Measurements from ENCODE around the gene JADE3. TPM values are rescaled to one million over a fixed set of nuclear protein-coding genes. Genes with fewer than 3 reads are reported as not detected.

The JADE3 gene
- total and polyA plus RNA-seq, 8 donors = 2.7 to 11.9 (median 9.1) TPM

DNA sequence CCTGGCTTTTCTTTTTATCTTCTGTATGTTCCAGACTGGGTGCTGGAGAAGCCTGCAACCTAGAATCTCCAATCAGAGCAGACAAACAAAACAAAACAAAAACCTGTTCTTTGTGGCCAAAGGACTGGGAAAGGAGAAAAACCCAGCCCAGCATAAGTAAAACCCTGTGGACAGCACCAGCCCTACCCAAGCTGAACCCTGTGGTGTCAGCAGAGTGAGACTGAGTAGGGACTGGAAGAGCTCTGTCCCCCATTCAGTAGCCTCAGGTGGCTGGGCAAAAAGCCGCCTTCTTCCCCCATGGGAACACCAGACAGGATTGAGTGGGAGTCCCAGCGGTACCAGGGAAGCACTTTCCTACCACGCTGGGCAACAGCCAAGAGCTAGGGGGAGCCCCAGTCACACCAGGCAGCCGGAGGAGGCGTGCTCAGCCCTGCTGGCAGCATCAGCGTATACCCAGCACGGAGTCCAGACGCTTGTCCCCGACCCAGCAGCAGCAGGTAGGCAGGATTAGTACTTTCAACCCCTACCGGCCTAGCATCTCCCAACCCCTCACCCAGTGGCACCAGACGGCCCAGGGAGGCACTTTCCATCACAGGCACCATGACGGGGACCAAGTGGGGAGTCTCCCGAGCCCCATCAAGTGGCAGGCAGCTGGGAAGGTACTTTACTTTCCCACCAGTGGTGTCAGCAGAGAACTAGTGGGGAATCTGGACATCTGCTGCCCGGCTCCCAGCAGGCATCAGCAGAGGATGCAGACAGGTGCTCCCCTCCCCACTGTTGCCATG, 8.6 kb upstream of the JADE3 start:
- 0 to 6% methylated on average over 14 of the region's 14 CpGs for WGBS, 2 donors
- peaks cover 0 to 7% (median 0%) of the 10 kb centered on the region in 4 donors for H3K27me3 ChIP-seq
- ATAC-seq (peak; percentile 98 to 99 (median 99)), FAIRE-seq (no peak), DNase-seq (peak; percentile 79 to 93 (median 84))
- no peaks in the 10 kb centered on the region for H3K36me3 ChIP-seq
- no peaks in the 10 kb centered on the region for H3K9me3 ChIP-seq
- no peaks in the 10 kb centered on the region for H3K4me1 ChIP-seq
- intact Hi-C loops (cut with DNase I) = no loop called here
- peak overlapping the region in 3 of 4 donors; percentile 12 to 40 (median 21) for H3K4me3 ChIP-seq
- TF ChIP-seq, protein P1, sequence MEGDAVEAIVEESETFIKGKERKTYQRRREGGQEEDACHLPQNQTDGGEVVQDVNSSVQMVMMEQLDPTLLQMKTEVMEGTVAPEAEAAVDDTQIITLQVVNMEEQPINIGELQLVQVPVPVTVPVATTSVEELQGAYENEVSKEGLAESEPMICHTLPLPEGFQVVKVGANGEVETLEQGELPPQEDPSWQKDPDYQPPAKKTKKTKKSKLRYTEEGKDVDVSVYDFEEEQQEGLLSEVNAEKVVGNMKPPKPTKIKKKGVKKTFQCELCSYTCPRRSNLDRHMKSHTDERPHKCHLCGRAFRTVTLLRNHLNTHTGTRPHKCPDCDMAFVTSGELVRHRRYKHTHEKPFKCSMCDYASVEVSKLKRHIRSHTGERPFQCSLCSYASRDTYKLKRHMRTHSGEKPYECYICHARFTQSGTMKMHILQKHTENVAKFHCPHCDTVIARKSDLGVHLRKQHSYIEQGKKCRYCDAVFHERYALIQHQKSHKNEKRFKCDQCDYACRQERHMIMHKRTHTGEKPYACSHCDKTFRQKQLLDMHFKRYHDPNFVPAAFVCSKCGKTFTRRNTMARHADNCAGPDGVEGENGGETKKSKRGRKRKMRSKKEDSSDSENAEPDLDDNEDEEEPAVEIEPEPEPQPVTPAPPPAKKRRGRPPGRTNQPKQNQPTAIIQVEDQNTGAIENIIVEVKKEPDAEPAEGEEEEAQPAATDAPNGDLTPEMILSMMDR (IDR thresholded peaks at IDR 0.05) = peak; percentile 16 to 47 (median 30)
- H3K27ac ChIP-seq = peak overlapping the region in 3 of 4 donors; percentile 33 to 49 (median 45)

DNA sequence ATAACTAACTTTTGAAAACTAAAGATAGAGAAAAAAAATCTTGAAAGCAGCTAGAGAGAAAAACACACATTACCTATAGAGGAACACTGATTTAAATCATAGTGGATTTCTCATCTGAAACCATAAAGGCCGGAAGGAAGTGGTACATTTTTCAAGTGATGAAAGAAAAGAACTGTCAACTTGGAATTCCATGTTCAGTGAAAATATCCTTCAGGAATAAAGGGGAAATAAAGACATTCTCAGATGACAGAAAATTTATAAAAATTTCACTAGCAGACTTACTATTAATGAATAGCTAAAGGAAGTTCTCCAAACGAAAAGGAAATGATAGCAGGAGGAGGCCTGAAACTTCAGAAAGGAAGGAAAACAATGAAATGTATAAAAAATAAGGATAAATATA, 7.6 kb upstream of the JADE3 start:
- no peak for DNase-seq
- intact Hi-C loops (cut with DNase I) = no loop called here
- 60 to 74% methylated on average over 2 of the region's 2 CpGs for WGBS, 2 donors

DNA sequence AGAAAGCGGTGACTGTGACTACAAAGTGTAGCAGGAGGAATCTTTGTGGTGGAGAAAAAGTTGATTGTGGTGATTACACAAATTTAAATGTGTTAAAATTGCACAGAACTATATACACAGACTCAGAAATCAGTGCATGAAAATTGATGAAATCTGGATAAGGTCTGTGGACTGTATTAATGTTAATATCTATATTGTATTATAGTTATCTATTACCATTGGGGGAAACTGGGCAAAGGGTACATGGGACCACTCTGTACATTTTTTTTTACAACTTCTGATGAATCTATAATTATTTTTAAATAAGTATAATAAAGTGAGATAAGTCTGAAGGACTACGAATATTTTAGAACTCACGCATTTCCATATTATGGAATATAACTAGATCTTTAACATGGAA, 1.8 kb upstream of the JADE3 start:
- H3K4me1 ChIP-seq = peaks cover 0 to 4% (median 0%) of the 10 kb centered on the region in 3 donors
- H3K4me3 ChIP-seq = no peak overlapping the region
- intact Hi-C loops (cut with DNase I) = no loop called here
- 87 to 96% methylated on average over 3 of the region's 3 CpGs for WGBS, 2 donors
- peaks cover 0 to 2% (median 0%) of the 10 kb centered on the region in 4 donors for H3K27me3 ChIP-seq
- ATAC-seq = no peak
- no peaks in the 10 kb centered on the region for H3K9me3 ChIP-seq
- H3K36me3 ChIP-seq = no peaks in the 10 kb centered on the region
- TF ChIP-seq, protein P1 (IDR thresholded peaks at IDR 0.05) = no peak
- no peak for DNase-seq
- peak; percentile 41 for FAIRE-seq
- no peak overlapping the region for H3K27ac ChIP-seq

More for the DNA sequence above, 7.6 kb upstream of the JADE3 start:
- Histone ChIP-seq H3K27ac (no peak overlapping the region), H3K9me3 (no peaks in the 10 kb centered on the region), H3K4me3 (no peak overlapping the region), H3K4me1 (no peaks in the 10 kb centered on the region), H3K27me3 (peaks cover 0 to 4% (median 0%) of the 10 kb centered on the region in 4 donors), H3K36me3 (no peaks in the 10 kb centered on the region)
- TF ChIP-seq, protein P1 (IDR thresholded peaks at IDR 0.05) = no peak
- ATAC-seq (no peak), FAIRE-seq (no peak)

DNA sequence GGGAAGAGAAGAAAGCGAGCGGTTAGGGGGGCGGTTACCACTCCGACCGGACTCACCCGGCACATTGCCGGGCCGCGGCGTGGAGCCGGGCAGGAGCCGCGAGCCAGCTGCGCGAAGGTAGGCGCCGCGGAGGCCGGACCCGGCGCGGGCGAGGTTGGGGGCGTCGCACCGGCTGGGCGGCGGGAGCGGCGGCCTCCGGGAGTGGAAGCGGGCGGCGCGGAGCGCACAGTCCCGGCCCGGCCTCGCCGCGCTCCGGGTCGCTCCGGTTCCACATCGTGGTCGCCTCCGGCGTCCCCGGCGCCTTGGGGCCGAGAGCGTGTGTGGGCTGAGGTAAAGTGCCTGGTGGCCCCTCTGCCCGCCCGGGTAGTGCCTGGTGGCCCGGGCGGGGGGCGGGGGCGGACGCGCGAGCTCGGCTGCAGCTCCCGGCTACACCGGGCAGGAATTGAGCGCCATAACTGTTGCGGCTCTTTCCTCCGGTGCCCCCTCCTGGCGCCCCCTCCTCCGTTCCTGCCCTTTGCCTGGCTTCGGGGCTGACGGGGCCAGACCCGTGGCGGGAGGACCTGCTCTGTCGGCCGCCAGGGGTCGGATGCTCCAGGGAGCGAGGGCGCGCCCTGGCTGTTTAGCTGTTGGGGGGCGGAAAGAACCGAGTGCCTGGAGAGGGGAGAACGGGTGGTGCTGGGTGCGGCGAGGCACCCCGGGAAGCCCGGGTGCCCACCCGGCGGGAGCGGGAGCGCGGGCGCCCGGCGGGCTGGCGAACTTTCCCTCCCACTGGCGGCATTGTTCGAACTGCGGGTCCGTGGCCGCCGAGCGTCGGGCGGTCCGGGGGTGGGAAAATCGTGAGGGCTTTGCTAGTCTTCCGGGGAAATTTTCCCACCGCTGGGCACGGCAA, 626 bp downstream of the JADE3 start:
- peak overlapping the region; percentile 40 to 60 (median 55) for H3K4me3 ChIP-seq
- H3K36me3 ChIP-seq = no peaks in the 10 kb centered on the region
- no peaks in the 10 kb centered on the region for H3K9me3 ChIP-seq
- peaks cover 0 to 2% (median 0%) of the 10 kb centered on the region in 4 donors for H3K27me3 ChIP-seq
- H3K4me1 ChIP-seq = peaks cover 0 to 4% (median 0%) of the 10 kb centered on the region in 3 donors
- FAIRE-seq (no peak), ATAC-seq (peak; percentile 40 to 72 (median 66)), DNase-seq (peak; percentile 30 to 82 (median 49))
- peak overlapping the region; percentile 9 to 71 (median 60) for H3K27ac ChIP-seq
- TF ChIP-seq, protein P1 (IDR thresholded peaks at IDR 0.05) = peak; percentile 9 to 35 (median 19)
- intact Hi-C loops (cut with DNase I) = no loop called here
- WGBS, 2 donors = 0 to 45% methylated on average over 94 to 109 of the region's 109 CpGs
